Suprapubic skin (tissue), 3 donors: ENCODE results near the gene NMT2.

Experiments
- CTCF ChIP-seq, 2 donors: fragments of 200-600 bp in 1 of 2; fragments of 450-650 bp in 1 of 2; sonication (generic) in 1 of 2; IDR thresholded peaks; one replicate each; pipeline ENCODE4 v1.5.1; 2016 to 2019; ENCODE audit warnings: antibody characterized with exemption in 2 of 2, mild to moderate bottlenecking in 1 of 2, moderate library complexity in 1 of 2
- POLR2AphosphoS5 ChIP-seq, 3 donors: sonication (generic); formaldehyde crosslinking; IDR thresholded peaks; one replicate each; pipeline ENCODE4 v1.6.1; 2017; ENCODE audit warnings: antibody characterized with exemption in 3 of 3

GRCh38 chr10:15124190-15124589 lies 44.3 kb downstream of the NMT2 start:
- TF ChIP-seq POLR2AphosphoS5 (IDR thresholded peaks at IDR 0.05) (no peak), CTCF (IDR thresholded peaks at IDR 0.05) (no peak)
